Ovary (tissue), 3 donors: ENCODE results near the gene CHMP2B.

Experiments
- CTCF ChIP-seq, 3 donors: fragments of 450-650 bp in 2 of 3; fragments of 200-600 bp in 1 of 3; IDR thresholded peaks; one replicate each; pipeline versions ENCODE4 v1.5.1 to v1.8.0; 2016 to 2022; ENCODE audit warnings: antibody characterized with exemption in 3 of 3, mild to moderate bottlenecking in 1 of 3
- POLR2A ChIP-seq: fragments of 450-650 bp; IDR thresholded peaks from one replicate; pipeline ENCODE4 v1.6.1; 2017; ENCODE audit warnings: antibody characterized with exemption, mild to moderate bottlenecking, moderate library complexity
- donor health status: DM: no; HTN: no; CAD: no.

- no peak for TF ChIP-seq CTCF (IDR thresholded peaks at IDR 0.05)
- no peak for TF ChIP-seq POLR2A
Observed at GRCh38 chr3:87261925-87262324, 34.8 kb downstream of the CHMP2B start.
